ENCODE results near the gene MCF2L2. TPM values are rescaled to one million over a fixed set of nuclear protein-coding genes. Genes with fewer than 3 reads are reported as not detected.

MCF2L2 gene
- total and polyA plus RNA-seq, 2 donors (not counting 1 experiment from before 2014, with no cell fraction given), result 0.03 to 1.6 TPM

- intact Hi-C loops (cut with micrococcal nuclease), result no loop called here
- H3K9ac ChIP-seq (ENCODE audit: low read length), result no peak overlapping the region
- no peaks in the 10 kb centered on the region for H3K27me3 ChIP-seq (replicated peaks in 1 of 4; ENCODE audit: control extremely low read depth in 1 of 4, control insufficient read depth in 3 of 4, insufficient read depth in 4 of 4, low read length in 3 of 4)
- Mint-ChIP-seq H3K4me1 (no peaks in the 10 kb centered on the region), H3K9me3 (ENCODE audit: insufficient read depth) (no peaks in the 10 kb centered on the region), H3K27me3 (peaks cover 4% of the 10 kb centered on the region), H3K27ac (no peak overlapping the region), H3K4me3 (no peak overlapping the region)
- TF ChIP-seq EZH2 (IDR thresholded peaks at IDR 0.05; ENCODE audit: borderline replicate concordance, insufficient read depth, low read depth, low read length, poor library complexity, severe bottlenecking), result no peak
- no peak for TF ChIP-seq CTCF (IDR thresholded peaks at IDR 0.05)
- H3K4me1 ChIP-seq (ENCODE audit: control insufficient read depth in 2 of 2, insufficient read depth in 2 of 2, low read length in 2 of 2), result no peaks in the 10 kb centered on the region
- ATAC-seq (ENCODE audit: low read depth) (no peak), DNase-seq (no peak)
- POLR2A ChIA-PET, result no interaction called here
- no peak overlapping the region for H3K4me2 ChIP-seq (replicated peaks; ENCODE audit: low read depth, low read length, poor library complexity, severe bottlenecking)
- H2AFZ ChIP-seq (ENCODE audit: insufficient read depth, low read depth, low read length, poor library complexity, severe bottlenecking), result no peak overlapping the region
- H4K20me1 ChIP-seq (ENCODE audit: control insufficient read depth, insufficient read depth, low read length, poor library complexity, severe bottlenecking), result no peaks in the 10 kb centered on the region
- no peaks in the 10 kb centered on the region for H3K36me3 ChIP-seq (replicated peaks in 1 of 2; ENCODE audit: control extremely low read depth in 1 of 2, control insufficient read depth in 1 of 2, extremely low read depth in 1 of 2, insufficient read depth in 2 of 2, low read length in 1 of 2)
- H3K9me3 ChIP-seq (ENCODE audit: control extremely low read depth in 1 of 3, control insufficient read depth in 2 of 3, insufficient read depth in 1 of 3, low read length in 2 of 3), result no peaks in the 10 kb centered on the region
- H3K4me3 ChIP-seq (ENCODE audit: control extremely low read depth in 1 of 5, extremely low read depth in 1 of 5, insufficient read depth in 1 of 5, low read depth in 2 of 5, low read length in 4 of 5), result no peak overlapping the region
- WGBS (ENCODE audit: insufficient coverage), result no CpG with 5 or more reads among the region's 1 CpG
- H3K27ac ChIP-seq (ENCODE audit: low read length in 2 of 2), result no peak overlapping the region
- CTCF ChIA-PET, result no interaction called here
- no peaks in the 10 kb centered on the region for H3K79me2 ChIP-seq (ENCODE audit: control insufficient read depth, insufficient read depth, low read length)
Observed at GRCh38 chr3:183328164-183328563, 100.3 kb downstream of the MCF2L2 start.

GRCh38 chr3:183327343-183327742, 101.1 kb downstream of the MCF2L2 start:
- Histone ChIP-seq H3K9ac (ENCODE audit: low read length) (no peak overlapping the region), H2AFZ (ENCODE audit: insufficient read depth, low read depth, low read length, poor library complexity, severe bottlenecking) (no peak overlapping the region), H3K36me3 (replicated peaks in 1 of 2; ENCODE audit: control extremely low read depth in 1 of 2, control insufficient read depth in 1 of 2, extremely low read depth in 1 of 2, insufficient read depth in 2 of 2, low read length in 1 of 2) (no peaks in the 10 kb centered on the region), H3K9me3 (ENCODE audit: control extremely low read depth in 1 of 3, control insufficient read depth in 2 of 3, insufficient read depth in 1 of 3, low read length in 2 of 3) (no peaks in the 10 kb centered on the region), H3K4me1 (ENCODE audit: control insufficient read depth in 2 of 2, insufficient read depth in 2 of 2, low read length in 2 of 2) (no peaks in the 10 kb centered on the region), H3K27me3 (replicated peaks in 1 of 4; ENCODE audit: control extremely low read depth in 1 of 4, control insufficient read depth in 3 of 4, insufficient read depth in 4 of 4, low read length in 3 of 4) (no peaks in the 10 kb centered on the region), H3K4me2 (replicated peaks; ENCODE audit: low read depth, low read length, poor library complexity, severe bottlenecking) (no peak overlapping the region), H3K27ac (ENCODE audit: low read length in 2 of 2) (no peak overlapping the region), H3K79me2 (ENCODE audit: control insufficient read depth, insufficient read depth, low read length) (no peaks in the 10 kb centered on the region), H3K4me3 (ENCODE audit: control extremely low read depth in 1 of 5, extremely low read depth in 1 of 5, insufficient read depth in 1 of 5, low read depth in 2 of 5, low read length in 4 of 5) (no peak overlapping the region), H4K20me1 (ENCODE audit: control insufficient read depth, insufficient read depth, low read length, poor library complexity, severe bottlenecking) (no peaks in the 10 kb centered on the region)
- H3K27me3 Mint-ChIP-seq, result peaks cover 4% of the 10 kb centered on the region
- intact Hi-C loops (cut with micrococcal nuclease), result no loop called here
- H3K4me1 Mint-ChIP-seq, result no peaks in the 10 kb centered on the region
- no peak overlapping the region for H3K4me3 Mint-ChIP-seq
- H3K9me3 Mint-ChIP-seq (ENCODE audit: insufficient read depth), result no peaks in the 10 kb centered on the region
- ChIA-PET POLR2A (no interaction called here), CTCF (no interaction called here)
- ATAC-seq (ENCODE audit: low read depth), result no peak
- 95% methylated on average over 5 of the region's 5 CpGs for WGBS (ENCODE audit: insufficient coverage)
- TF ChIP-seq EZH2 (IDR thresholded peaks at IDR 0.05; ENCODE audit: borderline replicate concordance, insufficient read depth, low read depth, low read length, poor library complexity, severe bottlenecking) (no peak), CTCF (IDR thresholded peaks at IDR 0.05) (no peak)
- H3K27ac Mint-ChIP-seq, result no peak overlapping the region
- DNase-seq, result no peak

All from B cell (primary cell).